ENCODE results near the gene MBP. TPM values are rescaled to one million over a fixed set of nuclear protein-coding genes. Genes with fewer than 3 reads are reported as not detected.

Gene MBP
- total RNA-seq, 2 donors from 2014 or later = 41.7 to 42.2 TPM

DNA sequence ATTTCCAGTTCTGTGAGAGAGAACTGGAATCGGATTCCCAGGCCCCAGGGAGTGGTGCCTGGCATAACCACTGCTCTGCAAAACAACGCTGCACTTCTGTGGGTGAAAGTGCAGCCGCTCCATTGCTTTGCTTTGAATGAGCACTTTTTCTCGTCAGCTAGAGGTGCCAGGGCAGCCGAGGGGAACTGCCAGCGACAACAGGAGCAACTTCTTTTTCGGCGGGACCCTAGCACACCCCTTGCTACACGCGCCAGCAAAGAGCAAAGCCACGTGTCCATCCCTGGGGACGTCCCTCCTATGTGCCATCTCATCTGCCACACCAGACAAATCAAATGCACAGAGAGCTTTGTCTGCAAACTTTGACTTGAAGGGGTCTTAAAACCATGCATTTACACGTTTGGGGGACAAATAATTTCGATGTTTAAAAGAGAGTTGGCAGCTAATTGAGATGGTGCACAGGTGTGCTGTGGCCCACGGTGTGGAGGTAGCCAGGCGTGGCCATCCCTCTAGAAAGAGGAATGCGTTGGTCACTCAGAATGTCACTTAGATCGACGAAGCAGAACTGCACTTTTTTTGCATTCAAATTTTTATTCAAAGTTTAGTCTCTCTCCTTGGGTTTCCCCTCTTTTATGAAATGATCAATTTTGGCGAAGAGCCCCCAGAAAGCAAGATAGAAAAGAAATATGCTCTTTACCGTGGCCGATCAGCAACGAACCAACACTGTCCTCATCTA, 151.8 kb downstream of the MBP start:
- TF ChIP-seq, protein P1, sequence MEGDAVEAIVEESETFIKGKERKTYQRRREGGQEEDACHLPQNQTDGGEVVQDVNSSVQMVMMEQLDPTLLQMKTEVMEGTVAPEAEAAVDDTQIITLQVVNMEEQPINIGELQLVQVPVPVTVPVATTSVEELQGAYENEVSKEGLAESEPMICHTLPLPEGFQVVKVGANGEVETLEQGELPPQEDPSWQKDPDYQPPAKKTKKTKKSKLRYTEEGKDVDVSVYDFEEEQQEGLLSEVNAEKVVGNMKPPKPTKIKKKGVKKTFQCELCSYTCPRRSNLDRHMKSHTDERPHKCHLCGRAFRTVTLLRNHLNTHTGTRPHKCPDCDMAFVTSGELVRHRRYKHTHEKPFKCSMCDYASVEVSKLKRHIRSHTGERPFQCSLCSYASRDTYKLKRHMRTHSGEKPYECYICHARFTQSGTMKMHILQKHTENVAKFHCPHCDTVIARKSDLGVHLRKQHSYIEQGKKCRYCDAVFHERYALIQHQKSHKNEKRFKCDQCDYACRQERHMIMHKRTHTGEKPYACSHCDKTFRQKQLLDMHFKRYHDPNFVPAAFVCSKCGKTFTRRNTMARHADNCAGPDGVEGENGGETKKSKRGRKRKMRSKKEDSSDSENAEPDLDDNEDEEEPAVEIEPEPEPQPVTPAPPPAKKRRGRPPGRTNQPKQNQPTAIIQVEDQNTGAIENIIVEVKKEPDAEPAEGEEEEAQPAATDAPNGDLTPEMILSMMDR (IDR thresholded peaks at IDR 0.05) = no peak
- H3K27me3 ChIP-seq (replicated peaks; ENCODE audit: insufficient read depth) = no peaks in the 10 kb centered on the region
- DNase-seq (ENCODE audit: low spot score) (no peak), ATAC-seq (ENCODE audit: insufficient number of reproducible peaks, low FRiP score, low read depth) (no peak)
- no peaks in the 10 kb centered on the region for H3K4me1 ChIP-seq (ENCODE audit: control insufficient read depth in 1 of 2, low read depth in 2 of 2)
- H3K4me3 ChIP-seq = no peak overlapping the region
- no peaks in the 10 kb centered on the region for H3K9me3 ChIP-seq
- no peak overlapping the region for H3K27ac ChIP-seq
- no peaks in the 10 kb centered on the region for H3K36me3 ChIP-seq

GRCh38 chr18:76979906-76980305, 152.7 kb downstream of the MBP start:
- H3K4me1 ChIP-seq (ENCODE audit: control insufficient read depth in 1 of 2, low read depth in 2 of 2) = no peaks in the 10 kb centered on the region
- H3K4me3 ChIP-seq = no peak overlapping the region
- DNase-seq (ENCODE audit: low spot score) (no peak), ATAC-seq (ENCODE audit: insufficient number of reproducible peaks, low FRiP score, low read depth) (no peak)
- no peaks in the 10 kb centered on the region for H3K27me3 ChIP-seq (replicated peaks; ENCODE audit: insufficient read depth)
- no peak overlapping the region for H3K27ac ChIP-seq
- TF ChIP-seq, protein P1 (IDR thresholded peaks at IDR 0.05) = no peak
- H3K9me3 ChIP-seq = no peaks in the 10 kb centered on the region
- H3K36me3 ChIP-seq = no peaks in the 10 kb centered on the region

GRCh38 chr18:76979111-76979751, 153.4 kb downstream of the MBP start:
- H3K36me3 ChIP-seq = no peaks in the 10 kb centered on the region
- DNase-seq (ENCODE audit: low spot score) (no peak), ATAC-seq (ENCODE audit: insufficient number of reproducible peaks, low FRiP score, low read depth) (no peak)
- H3K27ac ChIP-seq = no peak overlapping the region
- TF ChIP-seq, protein P1 (IDR thresholded peaks at IDR 0.05) = no peak
- H3K9me3 ChIP-seq = no peaks in the 10 kb centered on the region
- no peaks in the 10 kb centered on the region for H3K4me1 ChIP-seq (ENCODE audit: control insufficient read depth in 1 of 2, low read depth in 2 of 2)
- H3K4me3 ChIP-seq = no peak overlapping the region
- H3K27me3 ChIP-seq (replicated peaks; ENCODE audit: insufficient read depth) = no peaks in the 10 kb centered on the region

DNA sequence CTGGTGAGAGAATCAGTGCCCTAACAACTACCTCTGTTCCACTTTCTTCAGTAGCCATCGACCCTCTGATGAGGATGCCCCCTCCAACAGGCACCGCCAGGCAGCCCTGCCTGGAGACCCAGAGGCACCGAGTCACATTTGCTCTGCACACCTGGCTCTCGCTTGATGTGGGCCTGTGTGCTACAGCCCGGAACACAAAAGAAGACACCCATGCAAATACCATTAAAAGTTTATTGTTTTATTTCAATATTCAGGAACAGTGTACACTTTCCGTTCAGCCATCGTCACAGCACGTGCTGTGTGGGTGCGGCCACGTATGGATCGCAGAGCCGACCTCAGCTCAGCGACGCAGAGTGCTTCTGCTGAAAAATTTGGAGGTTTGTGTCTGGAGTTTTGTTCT, 154.0 kb downstream of the MBP start:
- TF ChIP-seq, protein P1 (IDR thresholded peaks at IDR 0.05) = no peak
- H3K27ac ChIP-seq = no peak overlapping the region
- DNase-seq (ENCODE audit: low spot score) (no peak), ATAC-seq (ENCODE audit: insufficient number of reproducible peaks, low FRiP score, low read depth) (no peak)
- H3K27me3 ChIP-seq (replicated peaks; ENCODE audit: insufficient read depth) = no peaks in the 10 kb centered on the region
- no peaks in the 10 kb centered on the region for H3K4me1 ChIP-seq (ENCODE audit: control insufficient read depth in 1 of 2, low read depth in 2 of 2)
- no peak overlapping the region for H3K4me3 ChIP-seq
- no peaks in the 10 kb centered on the region for H3K36me3 ChIP-seq
- H3K9me3 ChIP-seq = no peaks in the 10 kb centered on the region

DNA sequence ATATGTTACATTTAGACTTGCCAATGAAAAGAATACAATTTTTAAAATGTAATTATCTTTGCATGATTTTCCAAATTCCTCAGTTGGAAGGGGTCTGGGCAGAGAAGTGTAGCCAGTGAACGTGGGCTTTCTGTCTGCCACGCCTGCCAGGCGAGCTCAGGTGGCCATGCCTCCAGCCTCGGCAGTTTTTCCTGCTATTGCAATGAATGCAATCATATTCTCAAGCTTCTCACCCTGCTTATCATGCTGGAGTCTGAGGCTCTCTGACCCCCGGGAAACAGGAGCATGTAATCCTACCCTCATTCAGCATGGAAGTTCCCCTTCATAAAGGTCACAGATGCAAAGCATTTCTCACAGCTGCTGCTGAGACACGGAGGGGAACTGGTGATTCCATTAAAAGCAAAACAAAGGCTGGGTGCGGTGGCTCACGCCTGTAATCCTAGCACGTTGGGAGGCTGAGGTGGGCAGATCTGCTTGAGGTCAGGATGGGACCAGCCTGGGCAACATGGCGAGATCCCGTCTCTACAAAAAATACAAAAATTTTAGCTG, 154.8 kb downstream of the MBP start:
- ATAC-seq (ENCODE audit: insufficient number of reproducible peaks, low FRiP score, low read depth) (no peak), DNase-seq (ENCODE audit: low spot score) (no peak)
- Histone ChIP-seq H3K4me3 (no peak overlapping the region), H3K4me1 (ENCODE audit: control insufficient read depth in 1 of 2, low read depth in 2 of 2) (no peaks in the 10 kb centered on the region), H3K27me3 (replicated peaks; ENCODE audit: insufficient read depth) (no peaks in the 10 kb centered on the region), H3K9me3 (no peaks in the 10 kb centered on the region), H3K36me3 (no peaks in the 10 kb centered on the region), H3K27ac (no peak overlapping the region)
- TF ChIP-seq, protein P1 (IDR thresholded peaks at IDR 0.05) = no peak

All from thoracic aorta (tissue), 2 donors.